Measurements from ENCODE around the gene RNF144B. TPM values are rescaled to one million over a fixed set of nuclear protein-coding genes. Genes with fewer than 3 reads are reported as not detected.
A peak's percentile ranks its signal among the peaks of the same experiment; 100 is the strongest.

Gene RNF144B
- total and polyA plus RNA-seq, 2 experiments from 2014 or later = 4.2 to 9.0 TPM

DNA sequence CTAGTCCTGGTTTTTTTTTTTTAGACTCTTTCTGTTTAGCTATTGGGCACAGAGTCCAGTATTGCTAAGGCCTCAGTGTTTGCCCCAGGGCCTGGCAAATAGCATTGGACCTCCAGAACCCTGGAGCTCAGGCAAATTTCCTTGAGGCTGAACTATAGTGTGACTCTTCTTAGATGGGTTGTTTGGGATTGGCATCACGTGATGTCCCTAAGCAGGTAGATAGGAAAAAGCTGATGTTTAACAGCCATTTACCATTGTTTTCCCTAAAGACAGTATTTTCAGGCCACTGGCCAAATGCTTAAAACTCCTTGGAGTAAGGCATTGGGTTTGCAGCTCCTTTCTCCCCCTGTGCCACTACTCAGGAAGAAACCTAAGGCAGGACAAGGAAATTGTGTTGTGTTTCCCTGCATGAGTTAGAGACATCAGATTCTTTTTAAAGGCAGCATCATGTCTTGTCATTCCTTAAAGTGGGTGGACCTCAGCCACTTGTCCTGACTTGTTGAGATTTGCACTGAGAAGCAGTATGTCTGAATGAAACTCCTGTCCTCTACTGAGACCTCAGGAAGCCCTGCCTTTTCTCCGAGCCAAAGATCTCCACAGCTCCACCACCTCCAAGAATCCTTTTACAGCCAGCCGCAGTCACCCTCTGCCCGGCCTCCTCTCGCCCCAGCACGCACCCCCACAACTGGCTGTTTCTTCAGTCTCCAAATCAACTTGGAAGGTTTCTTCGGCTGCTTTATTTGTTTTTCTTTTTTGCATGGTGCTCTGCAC lies 46.2 kb upstream of the RNF144B start:
- H3K4me3 ChIP-seq = no peak overlapping the region
- peaks cover 19% of the 10 kb centered on the region for H3K4me1 ChIP-seq (ENCODE audit: insufficient read depth)
- no peaks in the 10 kb centered on the region for H3K36me3 ChIP-seq (ENCODE audit: insufficient read depth)
- H4K20me1 ChIP-seq (replicated peaks; ENCODE audit: insufficient read depth) = no peaks in the 10 kb centered on the region
- TF ChIP-seq, protein P1, sequence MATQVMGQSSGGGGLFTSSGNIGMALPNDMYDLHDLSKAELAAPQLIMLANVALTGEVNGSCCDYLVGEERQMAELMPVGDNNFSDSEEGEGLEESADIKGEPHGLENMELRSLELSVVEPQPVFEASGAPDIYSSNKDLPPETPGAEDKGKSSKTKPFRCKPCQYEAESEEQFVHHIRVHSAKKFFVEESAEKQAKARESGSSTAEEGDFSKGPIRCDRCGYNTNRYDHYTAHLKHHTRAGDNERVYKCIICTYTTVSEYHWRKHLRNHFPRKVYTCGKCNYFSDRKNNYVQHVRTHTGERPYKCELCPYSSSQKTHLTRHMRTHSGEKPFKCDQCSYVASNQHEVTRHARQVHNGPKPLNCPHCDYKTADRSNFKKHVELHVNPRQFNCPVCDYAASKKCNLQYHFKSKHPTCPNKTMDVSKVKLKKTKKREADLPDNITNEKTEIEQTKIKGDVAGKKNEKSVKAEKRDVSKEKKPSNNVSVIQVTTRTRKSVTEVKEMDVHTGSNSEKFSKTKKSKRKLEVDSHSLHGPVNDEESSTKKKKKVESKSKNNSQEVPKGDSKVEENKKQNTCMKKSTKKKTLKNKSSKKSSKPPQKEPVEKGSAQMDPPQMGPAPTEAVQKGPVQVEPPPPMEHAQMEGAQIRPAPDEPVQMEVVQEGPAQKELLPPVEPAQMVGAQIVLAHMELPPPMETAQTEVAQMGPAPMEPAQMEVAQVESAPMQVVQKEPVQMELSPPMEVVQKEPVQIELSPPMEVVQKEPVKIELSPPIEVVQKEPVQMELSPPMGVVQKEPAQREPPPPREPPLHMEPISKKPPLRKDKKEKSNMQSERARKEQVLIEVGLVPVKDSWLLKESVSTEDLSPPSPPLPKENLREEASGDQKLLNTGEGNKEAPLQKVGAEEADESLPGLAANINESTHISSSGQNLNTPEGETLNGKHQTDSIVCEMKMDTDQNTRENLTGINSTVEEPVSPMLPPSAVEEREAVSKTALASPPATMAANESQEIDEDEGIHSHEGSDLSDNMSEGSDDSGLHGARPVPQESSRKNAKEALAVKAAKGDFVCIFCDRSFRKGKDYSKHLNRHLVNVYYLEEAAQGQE (IDR thresholded peaks at IDR 0.05; ENCODE audit: unreplicated experiment) = no peak
- TF ChIP-seq ZNF331 (CRISPR knock-in tag; IDR thresholded peaks at IDR 0.05; ENCODE audit: low read depth) (no peak), CREB1 (CRISPR knock-in tag; IDR thresholded peaks at IDR 0.05; ENCODE audit: low read depth) (no peak), EZH2 (IDR thresholded peaks at IDR 0.05; ENCODE audit: low read depth, unreplicated experiment) (no peak), STAT1 (IDR thresholded peaks at IDR 0.05; ENCODE audit: unreplicated experiment) (no peak), ZNF114 (CRISPR knock-in tag; IDR thresholded peaks at IDR 0.05) (no peak), JUNB (IDR thresholded peaks at IDR 0.05; ENCODE audit: unreplicated experiment) (no peak), POLR2AphosphoS5 (IDR thresholded peaks at IDR 0.05; ENCODE audit: low read depth) (no peak), EZH2phosphoT487 (IDR thresholded peaks at IDR 0.05; ENCODE audit: unreplicated experiment) (no peak), NANOG (IDR thresholded peaks at IDR 0.05; ENCODE audit: borderline replicate concordance) (no peak)
- TF ChIP-seq, protein P2, sequence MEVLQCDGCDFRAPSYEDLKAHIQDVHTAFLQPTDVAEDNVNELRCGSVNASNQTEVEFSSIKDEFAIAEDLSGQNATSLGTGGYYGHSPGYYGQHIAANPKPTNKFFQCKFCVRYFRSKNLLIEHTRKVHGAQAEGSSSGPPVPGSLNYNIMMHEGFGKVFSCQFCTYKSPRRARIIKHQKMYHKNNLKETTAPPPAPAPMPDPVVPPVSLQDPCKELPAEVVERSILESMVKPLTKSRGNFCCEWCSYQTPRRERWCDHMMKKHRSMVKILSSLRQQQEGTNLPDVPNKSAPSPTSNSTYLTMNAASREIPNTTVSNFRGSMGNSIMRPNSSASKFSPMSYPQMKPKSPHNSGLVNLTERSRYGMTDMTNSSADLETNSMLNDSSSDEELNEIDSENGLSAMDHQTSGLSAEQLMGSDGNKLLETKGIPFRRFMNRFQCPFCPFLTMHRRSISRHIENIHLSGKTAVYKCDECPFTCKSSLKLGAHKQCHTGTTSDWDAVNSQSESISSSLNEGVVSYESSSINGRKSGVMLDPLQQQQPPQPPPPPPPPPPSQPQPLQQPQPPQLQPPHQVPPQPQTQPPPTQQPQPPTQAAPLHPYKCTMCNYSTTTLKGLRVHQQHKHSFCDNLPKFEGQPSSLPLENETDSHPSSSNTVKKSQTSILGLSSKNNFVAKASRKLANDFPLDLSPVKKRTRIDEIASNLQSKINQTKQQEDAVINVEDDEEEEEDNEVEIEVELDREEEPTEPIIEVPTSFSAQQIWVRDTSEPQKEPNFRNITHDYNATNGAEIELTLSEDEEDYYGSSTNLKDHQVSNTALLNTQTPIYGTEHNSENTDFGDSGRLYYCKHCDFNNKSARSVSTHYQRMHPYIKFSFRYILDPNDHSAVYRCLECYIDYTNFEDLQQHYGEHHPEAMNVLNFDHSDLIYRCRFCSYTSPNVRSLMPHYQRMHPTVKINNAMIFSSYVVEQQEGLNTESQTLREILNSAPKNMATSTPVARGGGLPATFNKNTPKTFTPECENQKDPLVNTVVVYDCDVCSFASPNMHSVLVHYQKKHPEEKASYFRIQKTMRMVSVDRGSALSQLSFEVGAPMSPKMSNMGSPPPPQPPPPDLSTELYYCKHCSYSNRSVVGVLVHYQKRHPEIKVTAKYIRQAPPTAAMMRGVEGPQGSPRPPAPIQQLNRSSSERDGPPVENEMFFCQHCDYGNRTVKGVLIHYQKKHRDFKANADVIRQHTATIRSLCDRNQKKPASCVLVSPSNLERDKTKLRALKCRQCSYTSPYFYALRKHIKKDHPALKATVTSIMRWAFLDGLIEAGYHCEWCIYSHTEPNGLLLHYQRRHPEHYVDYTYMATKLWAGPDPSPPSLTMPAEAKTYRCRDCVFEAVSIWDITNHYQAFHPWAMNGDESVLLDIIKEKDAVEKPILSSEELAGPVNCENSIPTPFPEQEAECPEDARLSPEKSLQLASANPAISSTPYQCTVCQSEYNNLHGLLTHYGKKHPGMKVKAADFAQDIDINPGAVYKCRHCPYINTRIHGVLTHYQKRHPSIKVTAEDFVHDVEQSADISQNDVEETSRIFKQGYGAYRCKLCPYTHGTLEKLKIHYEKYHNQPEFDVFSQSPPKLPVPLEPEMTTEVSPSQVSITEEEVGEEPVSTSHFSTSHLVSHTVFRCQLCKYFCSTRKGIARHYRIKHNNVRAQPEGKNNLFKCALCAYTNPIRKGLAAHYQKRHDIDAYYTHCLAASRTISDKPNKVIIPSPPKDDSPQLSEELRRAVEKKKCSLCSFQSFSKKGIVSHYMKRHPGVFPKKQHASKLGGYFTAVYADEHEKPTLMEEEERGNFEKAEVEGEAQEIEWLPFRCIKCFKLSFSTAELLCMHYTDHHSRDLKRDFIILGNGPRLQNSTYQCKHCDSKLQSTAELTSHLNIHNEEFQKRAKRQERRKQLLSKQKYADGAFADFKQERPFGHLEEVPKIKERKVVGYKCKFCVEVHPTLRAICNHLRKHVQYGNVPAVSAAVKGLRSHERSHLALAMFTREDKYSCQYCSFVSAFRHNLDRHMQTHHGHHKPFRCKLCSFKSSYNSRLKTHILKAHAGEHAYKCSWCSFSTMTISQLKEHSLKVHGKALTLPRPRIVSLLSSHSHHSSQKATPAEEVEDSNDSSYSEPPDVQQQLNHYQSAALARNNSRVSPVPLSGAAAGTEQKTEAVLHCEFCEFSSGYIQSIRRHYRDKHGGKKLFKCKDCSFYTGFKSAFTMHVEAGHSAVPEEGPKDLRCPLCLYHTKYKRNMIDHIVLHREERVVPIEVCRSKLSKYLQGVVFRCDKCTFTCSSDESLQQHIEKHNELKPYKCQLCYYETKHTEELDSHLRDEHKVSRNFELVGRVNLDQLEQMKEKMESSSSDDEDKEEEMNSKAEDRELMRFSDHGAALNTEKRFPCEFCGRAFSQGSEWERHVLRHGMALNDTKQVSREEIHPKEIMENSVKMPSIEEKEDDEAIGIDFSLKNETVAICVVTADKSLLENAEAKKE (CRISPR knock-in tag; IDR thresholded peaks at IDR 0.05) = no peak
- TF ChIP-seq, protein P3, sequence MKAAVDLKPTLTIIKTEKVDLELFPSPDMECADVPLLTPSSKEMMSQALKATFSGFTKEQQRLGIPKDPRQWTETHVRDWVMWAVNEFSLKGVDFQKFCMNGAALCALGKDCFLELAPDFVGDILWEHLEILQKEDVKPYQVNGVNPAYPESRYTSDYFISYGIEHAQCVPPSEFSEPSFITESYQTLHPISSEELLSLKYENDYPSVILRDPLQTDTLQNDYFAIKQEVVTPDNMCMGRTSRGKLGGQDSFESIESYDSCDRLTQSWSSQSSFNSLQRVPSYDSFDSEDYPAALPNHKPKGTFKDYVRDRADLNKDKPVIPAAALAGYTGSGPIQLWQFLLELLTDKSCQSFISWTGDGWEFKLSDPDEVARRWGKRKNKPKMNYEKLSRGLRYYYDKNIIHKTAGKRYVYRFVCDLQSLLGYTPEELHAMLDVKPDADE (IDR thresholded peaks at IDR 0.05) = no peak
- TF ChIP-seq, protein P4, sequence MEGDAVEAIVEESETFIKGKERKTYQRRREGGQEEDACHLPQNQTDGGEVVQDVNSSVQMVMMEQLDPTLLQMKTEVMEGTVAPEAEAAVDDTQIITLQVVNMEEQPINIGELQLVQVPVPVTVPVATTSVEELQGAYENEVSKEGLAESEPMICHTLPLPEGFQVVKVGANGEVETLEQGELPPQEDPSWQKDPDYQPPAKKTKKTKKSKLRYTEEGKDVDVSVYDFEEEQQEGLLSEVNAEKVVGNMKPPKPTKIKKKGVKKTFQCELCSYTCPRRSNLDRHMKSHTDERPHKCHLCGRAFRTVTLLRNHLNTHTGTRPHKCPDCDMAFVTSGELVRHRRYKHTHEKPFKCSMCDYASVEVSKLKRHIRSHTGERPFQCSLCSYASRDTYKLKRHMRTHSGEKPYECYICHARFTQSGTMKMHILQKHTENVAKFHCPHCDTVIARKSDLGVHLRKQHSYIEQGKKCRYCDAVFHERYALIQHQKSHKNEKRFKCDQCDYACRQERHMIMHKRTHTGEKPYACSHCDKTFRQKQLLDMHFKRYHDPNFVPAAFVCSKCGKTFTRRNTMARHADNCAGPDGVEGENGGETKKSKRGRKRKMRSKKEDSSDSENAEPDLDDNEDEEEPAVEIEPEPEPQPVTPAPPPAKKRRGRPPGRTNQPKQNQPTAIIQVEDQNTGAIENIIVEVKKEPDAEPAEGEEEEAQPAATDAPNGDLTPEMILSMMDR (conservative IDR thresholded peaks at IDR 0.05; ENCODE audit: low read depth in 2 of 2) = no peak
- no peaks in the 10 kb centered on the region for H3K36me3 Mint-ChIP-seq (ENCODE audit: low read depth)
- H2AFZ ChIP-seq = peak overlapping the region; percentile 81
- DNase-seq (ENCODE audit: low spot score) (no peak), ATAC-seq (no peak)
- no peaks in the 10 kb centered on the region for H3K79me2 ChIP-seq (replicated peaks; ENCODE audit: insufficient read depth)
- no peaks in the 10 kb centered on the region for H3F3A ChIP-seq (replicated peaks; ENCODE audit: low read depth)
- H3K27me3 Mint-ChIP-seq (ENCODE audit: insufficient read depth, low read depth, poor library complexity) = peaks cover 4% of the 10 kb centered on the region
- H3K27me3 ChIP-seq (ENCODE audit: insufficient read depth) = no peaks in the 10 kb centered on the region
- no peaks in the 10 kb centered on the region for H3K9me2 ChIP-seq (ENCODE audit: insufficient read depth)
- H3K27ac ChIP-seq (ENCODE audit: low read depth) = no peak overlapping the region
- peaks cover 34% of the 10 kb centered on the region for H3K4me1 Mint-ChIP-seq
- no peak overlapping the region for H3K4me2 ChIP-seq
- H3K27ac Mint-ChIP-seq = peak overlapping the region; percentile 73; the same call in 1 of the 2 replicates
- H3K9me3 Mint-ChIP-seq = no peaks in the 10 kb centered on the region
- H3K4me3 Mint-ChIP-seq = no peak overlapping the region
